H1 (cell line): ENCODE measurements around the gene OGFOD1.

Experiments used
- EZH2 ChIP-seq: fragments of 200-600 bp; sonication (generic); IDR thresholded peaks from 2 replicates; pipeline ENCODE4 v1.7.1; 2012; ENCODE audit warnings: low read depth, mild to moderate bottlenecking, moderate library complexity, low read length, inconsistent platforms; ENCODE audit not compliant: severe bottlenecking
- SIN3A ChIP-seq, 2 experiments: IDR thresholded peaks in 1 of 2; conservative IDR thresholded peaks in 1 of 2; 2 replicates each; pipeline ENCODE4 v1.6.1; 2011 to 2012; ENCODE audit warnings: low read length in 2 of 2, improper control_type of control experiment in 1 of 2, low read depth in 1 of 2, mild to moderate bottlenecking in 1 of 2

DNA sequence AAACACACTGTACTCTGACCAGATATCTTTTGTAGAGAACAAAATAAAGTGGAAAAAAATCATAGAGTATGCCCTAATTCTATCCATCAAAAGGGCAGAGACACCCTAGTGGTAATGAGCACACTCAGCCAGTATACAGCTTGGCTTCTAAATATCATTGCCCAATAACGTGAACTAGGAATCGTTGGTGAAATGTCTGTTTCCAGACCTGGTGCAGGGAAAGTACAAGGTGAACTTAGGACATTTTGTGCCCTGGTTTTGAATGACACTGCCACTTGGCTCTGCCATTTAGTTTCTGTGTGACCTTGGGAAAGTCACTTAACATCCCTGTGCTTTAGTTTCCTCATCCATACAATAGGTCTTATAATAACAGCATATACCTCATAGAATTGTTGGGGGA lies 39.7 kb upstream of the OGFOD1 start:
- TF ChIP-seq SIN3A (conservative IDR thresholded peaks at IDR 0.05 in 1 of 2, IDR thresholded peaks at IDR 0.05 in 1 of 2; ENCODE audit: low read depth in 1 of 2, low read length in 2 of 2): no peak
- no peak for TF ChIP-seq EZH2
